ENCODE measurements around the gene CTSC.

Gene CTSC

GRCh38 chr11:88378422-88379066 lies 41.0 kb upstream of the CTSC start:
- ChIA-PET POLR2A (no interaction called here), CTCF (interaction anchor here (0.6 kb wide), 1 partner anchor 53 kb away, joined by 4 read pairs; no protein-coding TSS in a partner anchor)
- no peak for DNase-seq (ENCODE audit: extremely low spot score)
- TF ChIP-seq SP1 (IDR thresholded peaks at IDR 0.05) (no peak), ARNT (IDR thresholded peaks at IDR 0.05) (no peak), BHLHE40 (IDR thresholded peaks at IDR 0.05; ENCODE audit: borderline replicate concordance) (no peak), FOXA1 (IDR thresholded peaks at IDR 0.05) (no peak), FOXK2 (IDR thresholded peaks at IDR 0.05) (no peak), HDGF (IDR thresholded peaks at IDR 0.05; ENCODE audit: borderline replicate concordance) (no peak), CTBP1 (IDR thresholded peaks at IDR 0.05; ENCODE audit: borderline replicate concordance) (no peak), PKNOX1 (IDR thresholded peaks at IDR 0.05) (no peak), SUZ12 (IDR thresholded peaks at IDR 0.05) (no peak), NFRKB (IDR thresholded peaks at IDR 0.05) (no peak), LEF1 (IDR thresholded peaks at IDR 0.05; ENCODE audit: borderline replicate concordance) (no peak), ZNF384 (IDR thresholded peaks at IDR 0.05) (no peak), FOXM1 (IDR thresholded peaks at IDR 0.05; ENCODE audit: borderline replicate concordance) (no peak), L3MBTL2 (conservative IDR thresholded peaks at IDR 0.05) (no peak), TARDBP (IDR thresholded peaks at IDR 0.05) (no peak), ELF4 (IDR thresholded peaks at IDR 0.05) (no peak)

GRCh38 chr11:88377646-88378045 lies 40.1 kb upstream of the CTSC start:
- POLR2A ChIA-PET, result no interaction called here

DNA sequence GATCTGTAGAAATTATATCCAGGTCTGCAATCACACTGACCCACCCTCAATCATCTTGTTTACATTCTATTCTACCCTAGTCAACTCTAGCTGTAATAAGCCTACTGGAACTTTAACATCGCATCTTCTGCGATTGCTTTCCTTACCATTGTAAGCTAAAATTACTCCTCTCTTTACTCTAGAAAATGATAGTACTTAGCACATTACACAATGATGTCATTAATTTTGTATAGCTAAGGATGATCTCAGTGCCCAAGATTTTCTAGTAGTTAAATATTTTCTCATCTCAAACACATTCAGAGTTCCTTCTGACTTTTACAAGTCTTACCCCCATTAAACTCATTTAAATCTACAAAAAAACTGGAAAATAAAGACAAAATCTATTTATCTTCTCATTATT lies 39.6 kb upstream of the CTSC start:
- CTCF ChIA-PET, result interaction anchor here (0.7 kb wide), 1 partner anchor 225 kb away, joined by 4 read pairs; no protein-coding TSS in a partner anchor
- POLR2A ChIA-PET, result no interaction called here

More at GRCh38 chr11:88377646-88378045, 40.1 kb upstream of the CTSC start:
- CTCF ChIA-PET, result interaction anchor here (0.6 kb wide), 1 partner anchor 52 kb away, joined by 4 read pairs; no protein-coding TSS in a partner anchor
- TF ChIP-seq L3MBTL2 (conservative IDR thresholded peaks at IDR 0.05) (no peak), NFRKB (IDR thresholded peaks at IDR 0.05) (no peak), TARDBP (IDR thresholded peaks at IDR 0.05) (no peak), HDGF (IDR thresholded peaks at IDR 0.05; ENCODE audit: borderline replicate concordance) (no peak), FOXA1 (IDR thresholded peaks at IDR 0.05) (no peak), PKNOX1 (IDR thresholded peaks at IDR 0.05) (no peak), SUZ12 (IDR thresholded peaks at IDR 0.05) (no peak), ZNF384 (IDR thresholded peaks at IDR 0.05) (no peak), BHLHE40 (IDR thresholded peaks at IDR 0.05; ENCODE audit: borderline replicate concordance) (no peak), CTBP1 (IDR thresholded peaks at IDR 0.05; ENCODE audit: borderline replicate concordance) (no peak)
- DNase-seq (ENCODE audit: extremely low spot score), result no peak

DNA sequence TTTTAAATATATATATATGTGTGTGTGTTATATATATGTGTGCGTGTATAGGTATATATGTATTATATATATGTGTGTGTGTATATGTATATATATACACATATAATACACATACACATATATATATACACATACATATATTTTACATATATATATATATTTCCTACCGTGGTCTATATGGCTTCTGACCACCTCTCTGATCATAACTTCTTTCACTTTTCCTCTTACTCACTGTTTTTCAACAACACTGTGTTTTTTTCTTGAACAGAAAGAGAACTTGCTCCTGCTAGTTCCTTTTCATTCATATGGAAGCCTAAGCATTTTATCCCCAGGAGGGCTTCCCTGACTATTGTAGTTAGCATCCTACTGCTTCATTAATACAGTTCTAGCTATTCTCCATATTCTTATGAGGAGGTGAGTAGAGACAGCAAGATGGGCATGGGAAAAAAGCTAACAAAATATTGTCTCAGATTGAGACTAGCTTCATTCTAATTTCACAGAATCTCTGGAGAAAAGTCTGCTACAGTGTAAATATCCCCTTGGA lies 38.5 kb upstream of the CTSC start:
- POLR2A ChIA-PET, result interaction anchor here (0.6 kb wide), 1 partner anchor 9 kb away, joined by 3 read pairs; no protein-coding TSS in a partner anchor
- CTCF ChIA-PET, result no interaction called here
- no peak for DNase-seq (ENCODE audit: extremely low spot score)
- TF ChIP-seq FOXM1 (IDR thresholded peaks at IDR 0.05; ENCODE audit: borderline replicate concordance) (no peak), ZNF384 (IDR thresholded peaks at IDR 0.05) (no peak), ARNT (IDR thresholded peaks at IDR 0.05) (no peak), PKNOX1 (IDR thresholded peaks at IDR 0.05) (no peak), CTBP1 (IDR thresholded peaks at IDR 0.05; ENCODE audit: borderline replicate concordance) (no peak), LEF1 (IDR thresholded peaks at IDR 0.05; ENCODE audit: borderline replicate concordance) (no peak), BHLHE40 (IDR thresholded peaks at IDR 0.05; ENCODE audit: borderline replicate concordance) (no peak), SP1 (IDR thresholded peaks at IDR 0.05) (no peak), SUZ12 (IDR thresholded peaks at IDR 0.05) (no peak), TARDBP (IDR thresholded peaks at IDR 0.05) (no peak), HDGF (IDR thresholded peaks at IDR 0.05; ENCODE audit: borderline replicate concordance) (no peak), ELF4 (IDR thresholded peaks at IDR 0.05) (no peak), FOXK2 (IDR thresholded peaks at IDR 0.05) (no peak), NFRKB (IDR thresholded peaks at IDR 0.05) (no peak)

More for the DNA sequence above, 39.6 kb upstream of the CTSC start:
- DNase-seq (ENCODE audit: extremely low spot score), result no peak
- TF ChIP-seq HDGF (IDR thresholded peaks at IDR 0.05; ENCODE audit: borderline replicate concordance) (no peak), L3MBTL2 (conservative IDR thresholded peaks at IDR 0.05) (no peak), ELF4 (IDR thresholded peaks at IDR 0.05) (no peak), SP1 (IDR thresholded peaks at IDR 0.05) (no peak), BHLHE40 (IDR thresholded peaks at IDR 0.05; ENCODE audit: borderline replicate concordance) (no peak), NFRKB (IDR thresholded peaks at IDR 0.05) (no peak), ZNF384 (IDR thresholded peaks at IDR 0.05) (no peak), SUZ12 (IDR thresholded peaks at IDR 0.05) (no peak), ARNT (IDR thresholded peaks at IDR 0.05) (no peak), FOXM1 (IDR thresholded peaks at IDR 0.05; ENCODE audit: borderline replicate concordance) (no peak), FOXK2 (IDR thresholded peaks at IDR 0.05) (no peak), TARDBP (IDR thresholded peaks at IDR 0.05) (no peak), CTBP1 (IDR thresholded peaks at IDR 0.05; ENCODE audit: borderline replicate concordance) (no peak), LEF1 (IDR thresholded peaks at IDR 0.05; ENCODE audit: borderline replicate concordance) (no peak), PKNOX1 (IDR thresholded peaks at IDR 0.05) (no peak), FOXA1 (IDR thresholded peaks at IDR 0.05) (no peak)

- DNase-seq (ENCODE audit: extremely low spot score), result no peak
- POLR2A ChIA-PET, result no interaction called here
- CTCF ChIA-PET, result no interaction called here
- TF ChIP-seq ELF4 (IDR thresholded peaks at IDR 0.05), result no peak
Observed at GRCh38 chr11:88370782-88371181, 33.2 kb upstream of the CTSC start.
